ENCODE results near the gene VPS37B.

- no peak for TF ChIP-seq CTCF (IDR thresholded peaks at IDR 0.05)
- TF ChIP-seq POLR2A (IDR thresholded peaks at IDR 0.05), result no peak
These were observed 11.1 kb downstream of the VPS37B start for GRCh38 chr12:122884860-122885259.
